CD14-positive monocyte (primary cell): Measurements from ENCODE around the gene MSRB1. TPM values are rescaled to one million over a fixed set of nuclear protein-coding genes. Genes with fewer than 3 reads are reported as not detected.

Experiments used
- DNase-seq, 3 donors: peaks; one replicate each; pipeline ENCODE4 v3.0.0-alpha.2; 2011 to 2022
- H2AFZ ChIP-seq: 2 replicates; pipeline ENCODE4 v1.6.0; 2012; ENCODE audit warnings: mild to moderate bottlenecking, low read depth, low read length, inconsistent platforms; ENCODE audit not compliant: insufficient read depth, poor library complexity, severe bottlenecking
- H3K27ac ChIP-seq, 2 donors: 1 replicate in 1 of 2; 2 replicates in 1 of 2; pipeline ENCODE4 v1.5.1; 2012 to 2013; ENCODE audit warnings: low read length in 2 of 2, control low read depth in 1 of 2, inconsistent platforms in 1 of 2, low read depth in 1 of 2, mild to moderate bottlenecking in 1 of 2
- H3K27me3 ChIP-seq, 2 donors: one replicate each; pipeline versions ENCODE4 v1.6.0 to v1.6.1; 2011 to 2013; ENCODE audit warnings: low read length in 2 of 2; ENCODE audit not compliant: control insufficient read depth in 2 of 2, insufficient read depth in 2 of 2
- H3K36me3 ChIP-seq, 2 donors: replicated peaks in 1 of 2; 1 replicate in 1 of 2; 2 replicates in 1 of 2; pipeline versions ENCODE4 v1.5.1 to v1.6.1; 2012 to 2013; ENCODE audit warnings: low read length in 2 of 2, control low read depth in 1 of 2, inconsistent platforms in 1 of 2, mild to moderate bottlenecking in 1 of 2; ENCODE audit not compliant: insufficient read depth in 2 of 2, control insufficient read depth in 1 of 2
- H3K4me1 ChIP-seq, 2 donors: 1 replicate in 1 of 2; 2 replicates in 1 of 2; pipeline versions ENCODE4 v1.5.1 to v1.6.1; 2012 to 2013; ENCODE audit warnings: low read length in 2 of 2, control low read depth in 1 of 2, inconsistent platforms in 1 of 2, mild to moderate bottlenecking in 1 of 2, moderate library complexity in 1 of 2; ENCODE audit not compliant: insufficient read depth in 2 of 2, control insufficient read depth in 1 of 2
- H3K4me2 ChIP-seq: replicated peaks from 2 replicates; pipeline ENCODE3; 2012; ENCODE audit warnings: low read length, moderate library complexity, mild to moderate bottlenecking; ENCODE audit not compliant: poor library complexity, severe bottlenecking; ENCODE audit errors: extremely low read depth
- H3K4me3 ChIP-seq, 3 experiments: fragments of 200-600 bp in 1 of 3; sonication (generic) in 1 of 3; replicated peaks in 1 of 3; 1 replicate in 2 of 3; 2 replicates in 1 of 3; pipeline ENCODE4 v1.5.1; 2011 to 2013; ENCODE audit warnings: low read length in 3 of 3, mild to moderate bottlenecking in 3 of 3, control low read depth in 2 of 3, low read depth in 2 of 3, inconsistent platforms in 1 of 3, moderate library complexity in 1 of 3
- H3K79me2 ChIP-seq: 2 replicates; pipeline ENCODE4 v1.6.0; 2012; ENCODE audit warnings: mild to moderate bottlenecking, control low read depth, inconsistent platforms, low read length, moderate library complexity; ENCODE audit not compliant: insufficient read depth
- H3K9ac ChIP-seq: 2 replicates; pipeline ENCODE4 v1.6.0; 2017; ENCODE audit warnings: low read length, mild to moderate bottlenecking; ENCODE audit not compliant: insufficient read depth, poor library complexity, severe bottlenecking
- H3K9me3 ChIP-seq, 2 donors: replicated peaks in 1 of 2; 1 replicate in 1 of 2; 2 replicates in 1 of 2; pipeline versions ENCODE4 v1.5.1 to v1.6.1; 2012 to 2013; ENCODE audit warnings: low read length in 2 of 2, control low read depth in 1 of 2; ENCODE audit not compliant: control insufficient read depth in 1 of 2, insufficient read depth in 1 of 2
- H4K20me1 ChIP-seq: 2 replicates; pipeline ENCODE4 v1.6.0; 2012; ENCODE audit warnings: mild to moderate bottlenecking, low read length, control low read depth, moderate library complexity; ENCODE audit not compliant: insufficient read depth
- H3K27ac Mint-ChIP-seq, 7 donors: one replicate each; pipeline ENCODE4 v1.8.0; 2020; ENCODE audit warnings: mild to moderate bottlenecking in 7 of 7, mixed read lengths in 7 of 7, moderate library complexity in 6 of 7, inconsistent platforms in 2 of 7
- H3K27me3 Mint-ChIP-seq, 3 donors: one replicate each; pipeline ENCODE4 v1.8.0; 2021 to 2022; ENCODE audit warnings: low read depth in 3 of 3, mild to moderate bottlenecking in 3 of 3, mixed read lengths in 3 of 3, moderate library complexity in 3 of 3, inconsistent platforms in 1 of 3
- H3K36me3 Mint-ChIP-seq, 2 donors: one replicate each; pipeline ENCODE4 v1.8.0; 2020; ENCODE audit warnings: mixed read lengths in 2 of 2, inconsistent platforms in 1 of 2, mild to moderate bottlenecking in 1 of 2
- H3K4me1 Mint-ChIP-seq: one replicate; pipeline ENCODE4 v1.8.0; 2020; ENCODE audit warnings: mild to moderate bottlenecking, mixed read lengths
- H3K4me3 Mint-ChIP-seq, 2 donors: one replicate each; pipeline ENCODE4 v1.8.0; 2020; ENCODE audit warnings: mild to moderate bottlenecking in 2 of 2, mixed read lengths in 2 of 2, moderate library complexity in 1 of 2
- H3K9me3 Mint-ChIP-seq, 7 donors: one replicate each; pipeline ENCODE4 v1.8.0; 2020 to 2022; ENCODE audit warnings: mixed read lengths in 7 of 7, mild to moderate bottlenecking in 6 of 7, moderate library complexity in 6 of 7, inconsistent platforms in 2 of 7
- WGBS: methylation state at CpG from one replicate; pipeline ENCODE4 v1.1.5; 2013; ENCODE audit warnings: missing lambda C conversion rate; ENCODE audit not compliant: insufficient coverage; 5-methylcytosine and 5-hydroxymethylcytosine counted together
- intact Hi-C, 2 donors: fragments of 100-400 bp; cut with micrococcal nuclease; formaldehyde crosslinking; loops; one replicate each; pipeline versions ENCODE4 v1.15.0 to v1.15.1; 2023
- polyA plus RNA-seq, 3 donors: library from polyadenylated mRNA; depleted of rRNA in 1 of 3; unstranded in 2 of 3; stranded (reverse) in 1 of 3; fragments of 300-500 nt in 2 of 3; fragments of >200 nt in 1 of 3; fragmentation: Illumina TruSeq in 2 of 3; gene quantifications; 1 replicate in 2 of 3; 2 replicates in 1 of 3; pipeline ENCODE4 v1.2.3, GENCODE V29; 2012 to 2021
- TF ChIP-seq, protein P1 (sequence below): fragments of 200-600 bp; IDR thresholded peaks from one replicate; pipeline ENCODE4 v1.8.0; 2022; ENCODE audit warnings: antibody characterized with exemption, mild to moderate bottlenecking

The MSRB1 gene
- polyA plus RNA-seq, 3 donors, result 116 to 427 (median 416) TPM

DNA sequence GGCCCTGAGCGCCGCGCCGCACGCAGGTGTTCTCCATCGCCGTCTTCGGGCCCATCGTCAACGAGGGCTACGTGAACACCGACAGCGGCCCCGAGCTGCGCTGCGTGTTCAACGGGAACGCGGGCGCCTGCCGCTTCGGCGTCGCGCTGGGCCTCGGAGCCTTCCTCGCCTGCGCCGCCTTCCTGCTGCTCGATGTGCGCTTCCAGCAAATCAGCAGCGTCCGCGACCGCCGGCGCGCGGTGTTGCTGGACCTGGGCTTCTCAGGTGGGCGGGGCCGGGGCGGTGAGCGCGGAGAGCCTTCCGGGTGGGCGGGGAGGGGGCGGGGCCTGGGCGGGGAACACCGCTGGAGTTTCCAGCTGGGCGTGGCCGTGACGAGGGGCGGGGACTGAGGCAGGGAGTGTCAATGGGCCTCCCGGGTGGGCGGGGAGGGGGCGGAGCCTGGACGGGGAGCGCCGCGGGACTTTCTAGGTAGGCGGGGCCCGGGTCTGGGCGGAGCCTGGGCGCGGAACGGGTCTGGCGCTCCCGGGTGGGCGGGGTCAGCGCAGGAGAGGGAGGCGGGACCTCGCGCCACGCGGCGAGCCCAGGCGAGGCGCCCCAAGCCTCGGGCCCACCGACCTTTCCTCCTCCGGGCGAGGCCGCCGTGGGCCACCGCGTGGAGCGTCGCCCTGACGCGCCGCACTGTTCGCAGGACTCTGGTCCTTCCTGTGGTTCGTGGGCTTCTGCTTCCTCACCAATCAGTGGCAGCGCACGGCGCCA lies 49.1 kb upstream of the MSRB1 start:
- H2AFZ ChIP-seq, result peak overlapping the region; percentile 71

DNA sequence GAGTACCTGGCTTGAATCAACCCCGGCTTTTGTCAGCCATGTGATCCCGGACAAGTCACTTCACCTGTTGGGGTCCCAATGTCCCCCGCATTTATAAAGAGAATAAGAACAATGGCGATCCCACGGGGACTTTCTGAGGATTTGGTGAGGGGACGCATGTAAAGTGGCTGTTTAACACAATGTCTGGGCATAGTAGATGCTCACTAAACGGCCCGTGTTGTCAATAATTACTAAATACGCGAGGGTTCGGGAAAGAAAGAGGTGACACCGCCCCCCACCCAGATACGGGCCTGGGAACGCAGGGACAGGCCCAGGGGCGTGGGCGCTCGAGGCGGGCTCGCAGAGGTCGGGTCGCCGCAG lies 48.6 kb upstream of the MSRB1 start:
- H3K4me1 ChIP-seq, result peaks cover 18% of the 10 kb centered on the region in 2 donors
- H3K36me3 Mint-ChIP-seq, result peaks cover 15 to 21% of the 10 kb centered on the region in 2 donors
- H3K9me3 Mint-ChIP-seq, result peaks cover 0 to 16% (median 11%) of the 10 kb centered on the region in 7 donors
- H3K4me3 Mint-ChIP-seq, result peak overlapping the region; percentile 57 to 79
- peaks cover 20 to 33% of the 10 kb centered on the region in 2 donors for H3K27me3 ChIP-seq
- H3K4me1 Mint-ChIP-seq, result peaks cover 14% of the 10 kb centered on the region
- TF ChIP-seq, protein P1, sequence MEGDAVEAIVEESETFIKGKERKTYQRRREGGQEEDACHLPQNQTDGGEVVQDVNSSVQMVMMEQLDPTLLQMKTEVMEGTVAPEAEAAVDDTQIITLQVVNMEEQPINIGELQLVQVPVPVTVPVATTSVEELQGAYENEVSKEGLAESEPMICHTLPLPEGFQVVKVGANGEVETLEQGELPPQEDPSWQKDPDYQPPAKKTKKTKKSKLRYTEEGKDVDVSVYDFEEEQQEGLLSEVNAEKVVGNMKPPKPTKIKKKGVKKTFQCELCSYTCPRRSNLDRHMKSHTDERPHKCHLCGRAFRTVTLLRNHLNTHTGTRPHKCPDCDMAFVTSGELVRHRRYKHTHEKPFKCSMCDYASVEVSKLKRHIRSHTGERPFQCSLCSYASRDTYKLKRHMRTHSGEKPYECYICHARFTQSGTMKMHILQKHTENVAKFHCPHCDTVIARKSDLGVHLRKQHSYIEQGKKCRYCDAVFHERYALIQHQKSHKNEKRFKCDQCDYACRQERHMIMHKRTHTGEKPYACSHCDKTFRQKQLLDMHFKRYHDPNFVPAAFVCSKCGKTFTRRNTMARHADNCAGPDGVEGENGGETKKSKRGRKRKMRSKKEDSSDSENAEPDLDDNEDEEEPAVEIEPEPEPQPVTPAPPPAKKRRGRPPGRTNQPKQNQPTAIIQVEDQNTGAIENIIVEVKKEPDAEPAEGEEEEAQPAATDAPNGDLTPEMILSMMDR, result no peak
- H3K4me3 ChIP-seq, result peak overlapping the region in 2 of 3 experiments; percentile 5 to 57
- peak overlapping the region in 2 of 7 donors; percentile 70 to 83 for H3K27ac Mint-ChIP-seq
- H3K9me3 ChIP-seq, result peaks cover 7 to 8% of the 10 kb centered on the region in 2 donors
- H3K36me3 ChIP-seq, result peaks cover under 1 to 5% of the 10 kb centered on the region in 2 donors
- H3K79me2 ChIP-seq, result no peaks in the 10 kb centered on the region
- peaks cover 35 to 52% (median 42%) of the 10 kb centered on the region in 3 donors for H3K27me3 Mint-ChIP-seq
- peak overlapping the region; percentile 64 for H3K4me2 ChIP-seq
- intact Hi-C loops, result no loop called here
- WGBS, result 12% methylated on average over 22 of the region's 22 CpGs
- H3K27ac ChIP-seq, result peak overlapping the region in 1 of 2 donors; percentile 26
- peaks cover 2% of the 10 kb centered on the region for H4K20me1 ChIP-seq
- no peak for DNase-seq
- peak overlapping the region; percentile 46 for H3K9ac ChIP-seq
- H2AFZ ChIP-seq, result peak overlapping the region; percentile 71

More for the DNA sequence above, 49.1 kb upstream of the MSRB1 start:
- Histone ChIP-seq H3K36me3 (peaks cover 0 to 5% of the 10 kb centered on the region in 2 donors), H3K27me3 (peaks cover 20 to 33% of the 10 kb centered on the region in 2 donors), H3K4me1 (peaks cover 18% of the 10 kb centered on the region in 2 donors), H3K27ac (peak overlapping the region in 1 of 2 donors; percentile 26), H3K4me2 (peak overlapping the region; percentile 64), H3K79me2 (no peaks in the 10 kb centered on the region), H3K9ac (peak overlapping the region; percentile 46), H4K20me1 (peaks cover 2% of the 10 kb centered on the region), H3K4me3 (peak overlapping the region in 1 of 3 experiments; percentile 57), H3K9me3 (peaks cover 7 to 8% of the 10 kb centered on the region in 2 donors)
- Mint-ChIP-seq H3K36me3 (peaks cover 15 to 21% of the 10 kb centered on the region in 2 donors), H3K27ac (no peak overlapping the region), H3K4me1 (peaks cover 14% of the 10 kb centered on the region), H3K27me3 (peaks cover 35 to 52% (median 42%) of the 10 kb centered on the region in 3 donors), H3K9me3 (peaks cover 0 to 16% (median 11%) of the 10 kb centered on the region in 7 donors), H3K4me3 (peak overlapping the region; percentile 57 to 64)
- intact Hi-C loops, result loop anchor here in 1 of 2 donors (2.0 kb wide), 1 partner anchor 49 kb away; the partner anchor contains the start of gene MSRB1
- WGBS, result 5% methylated on average over 75 of the region's 96 CpGs
- TF ChIP-seq, protein P1, result no peak
- peak; percentile 90 to 96 (median 95) for DNase-seq
